22Rv1 (cell line): ENCODE results near the gene WIPF1.

Experiments used
- CTCF ChIP-seq: fragments of 450-650 bp; IDR thresholded peaks from 2 replicates; pipeline ENCODE4 v1.5.1; 2017; ENCODE audit warnings: mild to moderate bottlenecking
- ZFX ChIP-seq: fragments of 450-650 bp; IDR thresholded peaks from 2 replicates; pipeline ENCODE4 v1.6.1; 2017; ENCODE audit warnings: antibody characterized with exemption, borderline replicate concordance

DNA sequence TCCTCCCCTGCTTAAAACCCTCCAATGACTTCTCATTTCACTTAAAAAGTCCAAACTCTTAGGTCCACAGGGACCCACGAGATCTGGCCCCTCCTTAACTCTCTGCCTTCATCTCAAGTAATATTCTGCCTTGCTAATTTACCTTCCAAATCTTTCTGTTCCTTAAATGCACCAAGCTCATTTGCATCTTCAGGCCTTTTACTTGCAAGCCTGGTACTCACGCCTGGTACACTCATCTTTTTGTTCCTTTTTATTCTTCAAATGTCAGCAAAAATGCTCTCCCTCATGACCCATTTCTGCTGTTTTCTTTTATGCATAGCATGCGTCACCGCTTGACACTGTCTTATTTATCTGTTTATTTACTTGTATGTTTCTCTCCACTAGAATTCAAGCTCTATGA is 2.7 kb upstream of the WIPF1 start:
- TF ChIP-seq CTCF (no peak), ZFX (no peak)
